CD4-positive, alpha-beta T cell treated with Interleukin-6 for 4 hours (primary cell): ENCODE data around the gene RFK.
A peak's percentile ranks its signal among the peaks of the same experiment; 100 is the strongest.

Experiments used
- DNase-seq: peaks from one replicate; pipeline ENCODE4 v3.0.0-alpha.2; 2020; ENCODE audit warnings: mixed read lengths

The RFK gene

DNA sequence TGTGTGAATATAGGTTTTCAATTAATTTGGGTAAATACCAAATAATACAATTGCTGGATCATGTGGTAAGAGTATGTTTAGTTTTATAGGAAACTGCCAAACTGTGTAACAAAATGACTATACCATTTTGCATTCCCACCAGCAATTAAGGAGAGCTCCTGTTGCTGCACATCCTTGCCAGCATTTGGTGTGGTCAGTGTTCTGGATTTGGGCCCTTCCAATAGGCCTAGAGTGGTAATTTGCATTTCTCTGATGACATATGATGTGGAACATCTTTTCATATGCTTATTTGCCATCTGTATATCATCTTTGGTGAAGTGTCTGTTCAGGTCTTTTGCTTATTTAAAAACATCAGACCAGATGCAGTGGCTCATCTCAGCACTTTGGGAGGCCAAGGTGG lies 11.6 kb upstream of the RFK start:
- DNase-seq: no peak

DNA sequence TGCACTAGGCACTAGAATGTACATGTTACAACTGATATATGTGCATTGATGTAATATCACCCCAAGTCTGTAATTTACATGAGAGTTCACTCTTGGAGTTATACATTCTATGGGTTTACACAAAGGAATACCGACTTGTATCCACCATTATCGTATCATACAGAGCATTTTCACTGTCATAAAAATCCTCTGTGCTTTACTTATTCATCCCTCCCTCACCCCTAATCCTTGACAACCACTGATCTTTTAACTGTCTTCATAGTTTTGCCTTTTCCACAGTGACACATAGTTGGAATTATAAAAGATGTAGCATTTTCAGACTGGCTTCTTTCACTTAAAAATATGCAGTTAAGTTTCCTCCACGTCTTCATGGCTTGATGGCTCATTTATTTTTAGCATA lies 11.1 kb upstream of the RFK start:
- DNase-seq: no peak

DNA sequence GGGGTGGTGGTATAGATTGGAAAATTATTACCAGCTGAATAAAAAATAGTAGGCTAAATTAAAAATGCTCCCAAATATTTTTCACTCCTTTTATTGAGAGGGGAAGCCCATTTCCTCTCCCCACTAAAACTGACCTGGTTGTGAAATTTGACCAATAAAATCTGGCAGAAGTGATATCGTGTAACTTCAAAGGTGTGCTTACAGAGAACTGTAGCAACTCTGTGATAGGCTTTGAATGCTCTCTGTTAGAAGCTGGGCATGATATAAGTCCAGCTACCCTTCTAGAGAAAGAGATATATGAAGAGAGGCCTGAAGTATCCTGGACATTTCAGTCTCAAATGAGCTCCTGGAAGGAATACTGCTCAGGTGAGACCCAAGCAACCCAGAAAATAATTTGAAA lies 10.2 kb upstream of the RFK start:
- no peak for DNase-seq

DNA sequence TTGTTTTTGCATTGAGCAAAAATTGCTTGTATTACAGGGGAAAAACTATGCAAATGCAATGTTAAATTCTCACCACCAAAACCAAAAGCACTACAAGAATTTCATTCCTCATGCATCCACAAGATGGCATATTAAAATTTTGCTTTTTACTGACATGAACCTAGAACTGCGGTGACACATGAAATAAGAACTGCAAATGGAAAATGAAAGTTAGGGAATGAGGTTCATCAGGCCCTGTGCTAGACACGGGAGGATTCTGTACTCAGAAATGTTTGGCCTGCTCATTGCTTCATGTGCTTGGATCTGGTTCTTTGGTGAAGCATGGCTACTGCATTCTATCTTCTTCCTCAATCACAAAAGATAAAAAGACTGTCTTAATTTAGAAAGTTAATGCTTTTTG lies 9.1 kb upstream of the RFK start:
- peak; percentile 20 for DNase-seq

DNA sequence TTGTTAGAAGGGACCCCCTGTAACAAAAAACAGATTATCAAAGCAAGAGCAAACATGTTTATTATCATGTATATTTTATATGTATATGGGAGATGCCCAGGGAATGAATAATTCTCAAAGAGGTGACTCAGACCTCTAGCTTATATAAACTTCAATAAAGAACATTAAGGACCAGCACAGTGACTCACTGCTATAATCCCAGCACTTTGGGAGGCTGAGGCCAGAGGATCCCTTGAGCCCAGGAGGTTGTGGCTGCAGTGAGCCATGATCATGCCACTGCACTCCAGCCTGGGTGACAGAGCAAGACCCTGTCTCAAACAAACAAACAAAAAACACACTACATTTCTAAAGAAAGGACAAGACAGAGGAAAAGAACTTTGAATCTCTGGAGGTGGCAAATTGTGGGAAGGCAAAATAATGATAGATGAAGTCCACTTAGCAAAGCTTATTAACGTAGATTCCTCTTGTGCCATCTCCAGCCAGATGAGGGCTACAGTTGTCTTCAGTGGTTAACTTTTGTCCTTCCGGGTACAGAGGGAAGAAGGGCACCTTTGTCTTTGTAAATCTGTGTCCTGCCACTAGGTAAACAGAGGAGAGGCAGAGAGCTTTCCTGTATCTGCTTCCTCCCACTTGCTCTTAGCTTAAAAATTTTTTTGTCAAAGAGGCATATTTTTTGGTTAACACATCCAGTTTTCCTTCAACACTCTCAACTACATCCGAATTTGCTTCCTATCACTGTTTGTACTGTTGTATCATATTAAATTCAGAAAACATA lies 7.5 kb upstream of the RFK start:
- DNase-seq: no peak

DNA sequence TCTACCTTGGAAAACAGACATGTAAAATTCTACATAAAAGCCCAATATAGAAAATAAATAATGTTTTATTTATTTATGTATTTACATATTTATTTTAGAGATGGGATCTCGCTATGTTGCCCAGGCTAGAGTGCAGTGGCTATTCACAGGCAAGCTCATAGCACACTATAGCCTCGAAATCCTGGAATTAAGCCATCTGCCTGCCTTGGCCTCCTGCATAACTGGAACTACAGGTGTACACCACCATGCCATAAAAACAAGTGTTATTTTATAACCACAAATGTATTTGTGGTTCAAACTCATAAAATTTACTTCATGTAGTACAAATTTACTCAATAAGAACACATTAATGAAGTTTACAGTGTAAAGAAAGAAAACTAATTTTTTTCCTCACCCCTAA lies 7.0 kb upstream of the RFK start:
- DNase-seq: no peak

DNA sequence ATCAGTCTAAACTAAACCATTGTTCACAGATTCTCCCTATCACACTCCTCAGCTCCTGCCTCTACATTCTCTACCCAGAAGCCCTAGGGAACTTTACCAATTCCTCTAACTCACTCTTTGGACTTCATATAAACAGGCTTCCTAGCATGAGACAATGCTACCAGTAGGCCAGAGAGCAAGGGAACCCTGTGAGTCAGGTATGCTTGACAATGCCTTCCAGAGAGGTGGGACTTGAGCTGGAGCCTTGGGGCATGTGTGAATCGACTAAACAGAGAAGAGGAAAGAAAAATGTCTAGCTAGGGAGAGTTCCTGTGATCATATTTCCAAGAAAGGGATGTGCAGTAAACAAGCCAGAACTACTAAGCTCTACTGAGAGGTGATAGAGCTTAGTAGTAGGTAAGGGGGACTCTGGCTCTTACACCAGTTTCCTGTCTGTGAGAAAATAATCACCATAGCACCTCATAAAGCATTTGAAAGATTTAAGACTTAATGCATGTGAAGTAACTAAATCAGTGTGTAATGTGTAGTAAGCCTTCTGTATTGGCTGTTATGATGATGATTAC lies 6.4 kb upstream of the RFK start:
- no peak for DNase-seq

DNA sequence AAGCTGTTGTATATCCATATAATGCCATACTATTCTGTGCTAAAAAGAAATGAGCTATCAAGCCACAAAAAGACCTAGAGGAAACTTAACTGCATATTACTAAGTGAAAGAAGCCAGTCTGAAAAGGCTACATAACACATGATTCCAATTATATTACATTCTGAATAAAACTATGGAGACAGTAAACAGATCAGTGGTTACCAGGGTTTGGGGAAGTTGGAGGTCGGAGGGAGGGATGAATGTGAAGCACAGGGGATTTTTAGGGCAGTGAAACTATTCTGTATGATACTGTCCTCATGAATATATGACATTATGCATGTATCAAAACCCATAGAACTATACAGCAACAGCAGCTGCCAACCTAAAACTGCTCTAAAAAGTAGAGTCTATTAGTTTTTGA lies 5.6 kb upstream of the RFK start:
- no peak for DNase-seq

DNA sequence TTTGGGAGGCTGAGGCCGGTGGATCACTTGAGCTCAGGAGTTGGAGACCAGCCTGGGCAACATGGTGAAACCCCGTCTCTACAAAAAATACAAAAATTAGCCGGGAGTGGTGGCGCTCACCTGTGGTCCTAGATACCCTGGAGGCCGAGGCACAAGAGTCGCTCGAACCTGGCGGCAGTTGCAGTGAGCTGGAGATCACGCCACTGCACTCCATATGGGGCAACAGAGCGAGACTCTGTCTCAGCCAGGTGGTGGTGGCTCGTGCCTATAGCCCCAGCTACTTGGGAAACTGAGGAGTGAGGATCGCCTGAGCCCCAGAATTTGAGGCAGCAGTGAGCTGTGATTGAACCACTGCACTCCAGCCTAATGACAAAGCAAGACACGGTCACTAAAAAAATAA lies 2.4 kb upstream of the RFK start:
- no peak for DNase-seq

DNA sequence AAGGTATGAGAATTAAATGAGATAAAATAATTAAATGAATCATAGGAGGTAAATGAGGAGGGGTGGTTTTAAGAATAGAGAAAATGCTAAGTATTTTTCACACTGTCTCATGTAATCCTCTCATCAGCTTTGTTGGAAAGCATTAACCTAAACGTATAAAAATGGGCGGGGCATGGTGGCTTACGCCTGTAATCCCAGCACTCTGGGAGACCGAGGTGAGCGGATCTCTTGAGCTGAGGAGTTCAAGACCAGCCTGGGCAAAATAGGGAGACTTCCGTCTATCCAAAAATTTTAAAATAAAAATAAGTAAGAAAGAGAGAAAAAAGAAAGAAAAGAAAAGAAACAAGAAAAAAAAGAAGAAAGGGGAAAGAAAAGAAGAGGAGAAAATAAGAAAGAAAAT lies 1.9 kb upstream of the RFK start:
- DNase-seq: no peak

DNA sequence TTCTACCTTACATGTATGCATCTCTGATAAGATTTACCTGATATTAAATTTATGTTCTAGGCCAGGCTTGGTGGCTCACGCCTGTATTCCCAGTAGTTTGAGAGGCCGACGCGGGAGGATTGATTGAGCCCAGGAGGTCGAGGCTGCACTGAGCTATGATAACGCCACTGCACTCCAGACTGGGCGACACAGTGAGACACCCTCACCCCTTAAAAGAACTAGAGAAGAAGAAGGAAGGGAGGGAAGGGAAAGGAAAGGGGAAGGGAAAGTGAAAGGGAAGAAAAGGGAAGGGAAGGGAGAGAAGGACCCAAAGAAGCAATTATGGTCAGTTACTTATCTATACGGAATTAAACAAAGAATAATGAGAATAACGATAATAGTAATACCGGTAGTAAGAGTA lies 1.2 kb upstream of the RFK start:
- no peak for DNase-seq

DNA sequence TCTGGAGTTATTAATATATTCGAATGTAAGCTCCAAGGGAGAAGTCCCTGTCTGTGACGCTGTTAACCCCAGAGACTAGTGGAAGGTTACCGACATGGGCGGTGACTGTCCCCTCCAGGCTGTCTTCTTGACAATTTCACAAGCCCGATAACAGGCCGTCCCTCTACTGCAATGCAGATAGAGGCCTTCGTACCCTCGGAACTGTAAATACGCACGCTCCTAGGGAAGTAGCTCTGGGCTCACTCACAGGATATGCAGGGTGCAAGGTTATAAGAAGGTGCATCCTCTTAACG lies 680 bp upstream of the RFK start:
- peak; percentile 65 for DNase-seq

DNA sequence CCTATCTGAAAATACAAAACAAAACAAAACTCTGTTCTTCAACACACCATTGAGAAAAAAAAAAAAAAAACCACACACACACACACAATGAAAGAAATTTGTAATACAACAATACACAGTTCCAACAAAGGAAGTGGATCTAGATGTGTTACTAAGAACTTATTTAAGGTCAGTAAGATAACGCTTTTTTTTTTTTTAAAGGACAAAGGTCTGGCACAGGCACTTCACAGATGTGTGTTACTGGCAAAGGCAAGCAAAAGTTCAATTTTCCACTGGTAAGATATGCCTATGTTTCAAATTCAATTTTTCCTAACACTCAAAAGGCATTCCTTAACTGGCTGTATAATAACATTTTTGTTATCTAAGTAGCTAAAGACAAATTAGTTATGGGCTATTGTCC lies 3.6 kb downstream of the RFK start:
- no peak for DNase-seq

DNA sequence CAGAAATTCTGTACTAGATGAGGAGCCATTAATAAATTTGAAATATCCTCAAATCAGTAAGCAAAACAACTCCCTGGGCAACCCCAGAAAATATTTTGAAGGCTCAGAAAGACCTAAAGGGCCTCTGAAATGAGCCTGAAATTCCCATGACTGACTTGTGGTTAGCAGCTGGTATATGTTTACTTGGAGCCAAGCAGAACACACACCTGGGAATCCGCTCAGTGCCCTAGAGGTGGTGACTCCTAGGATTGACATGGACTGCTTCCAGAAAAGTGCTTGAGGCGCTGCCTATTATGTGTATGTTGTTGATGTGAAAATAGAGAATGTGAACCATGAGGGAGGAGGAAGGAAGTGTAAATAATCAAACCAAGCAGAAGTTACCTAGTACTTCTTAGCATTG lies 14.7 kb downstream of the RFK start:
- no peak for DNase-seq

DNA sequence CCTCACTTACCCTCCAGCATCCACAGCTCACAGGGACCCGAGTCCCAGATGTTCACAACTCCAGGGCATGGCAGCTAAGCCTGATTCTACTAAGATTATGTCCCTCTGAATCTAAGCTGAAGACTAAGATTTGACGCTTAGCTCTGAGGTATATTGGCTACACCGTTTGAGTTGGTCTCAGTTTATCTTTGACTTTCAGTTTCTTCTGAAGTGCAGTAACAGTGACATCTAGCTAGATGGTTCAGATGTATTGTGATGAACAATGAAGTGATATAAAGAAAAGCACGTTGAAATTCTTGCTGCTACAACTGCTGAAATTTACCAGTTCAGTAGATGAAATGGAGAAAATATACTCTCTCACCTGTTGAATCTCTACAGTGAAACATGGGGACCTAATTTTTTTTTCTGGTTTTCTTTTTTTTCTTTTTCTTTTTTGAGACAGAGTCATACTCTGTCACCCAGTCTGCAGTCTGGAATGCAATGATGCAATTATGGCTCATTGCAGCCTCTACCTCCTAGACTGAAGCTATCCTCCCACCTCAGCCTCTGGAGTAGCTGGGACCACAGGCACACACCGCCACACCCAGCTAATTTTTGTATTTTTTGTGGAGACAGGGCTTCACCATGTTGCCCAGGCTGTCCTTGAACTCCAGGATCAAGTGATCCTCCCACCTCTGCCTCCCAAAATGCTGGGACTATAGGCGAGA lies 15.7 kb downstream of the RFK start:
- no peak for DNase-seq

DNA sequence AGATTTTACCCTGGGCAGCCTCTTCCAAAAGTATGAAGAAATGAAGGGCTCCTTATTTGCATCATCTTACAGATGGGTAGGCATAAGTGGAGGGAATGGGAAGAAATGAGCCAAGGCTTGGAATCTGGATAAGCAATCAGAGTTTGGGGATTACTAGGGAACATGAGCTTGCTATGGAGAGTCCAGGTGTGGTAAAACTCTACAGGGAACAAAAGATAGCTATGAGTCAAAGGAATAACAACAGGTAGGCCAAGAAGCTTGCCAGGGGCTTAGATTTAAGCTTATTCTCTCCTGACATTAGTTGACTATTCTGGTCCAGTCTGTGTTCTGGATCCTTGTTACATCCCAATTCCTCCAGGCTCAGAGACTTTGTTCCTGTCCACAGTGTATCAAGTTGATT lies 16.4 kb downstream of the RFK start:
- no peak for DNase-seq

DNA sequence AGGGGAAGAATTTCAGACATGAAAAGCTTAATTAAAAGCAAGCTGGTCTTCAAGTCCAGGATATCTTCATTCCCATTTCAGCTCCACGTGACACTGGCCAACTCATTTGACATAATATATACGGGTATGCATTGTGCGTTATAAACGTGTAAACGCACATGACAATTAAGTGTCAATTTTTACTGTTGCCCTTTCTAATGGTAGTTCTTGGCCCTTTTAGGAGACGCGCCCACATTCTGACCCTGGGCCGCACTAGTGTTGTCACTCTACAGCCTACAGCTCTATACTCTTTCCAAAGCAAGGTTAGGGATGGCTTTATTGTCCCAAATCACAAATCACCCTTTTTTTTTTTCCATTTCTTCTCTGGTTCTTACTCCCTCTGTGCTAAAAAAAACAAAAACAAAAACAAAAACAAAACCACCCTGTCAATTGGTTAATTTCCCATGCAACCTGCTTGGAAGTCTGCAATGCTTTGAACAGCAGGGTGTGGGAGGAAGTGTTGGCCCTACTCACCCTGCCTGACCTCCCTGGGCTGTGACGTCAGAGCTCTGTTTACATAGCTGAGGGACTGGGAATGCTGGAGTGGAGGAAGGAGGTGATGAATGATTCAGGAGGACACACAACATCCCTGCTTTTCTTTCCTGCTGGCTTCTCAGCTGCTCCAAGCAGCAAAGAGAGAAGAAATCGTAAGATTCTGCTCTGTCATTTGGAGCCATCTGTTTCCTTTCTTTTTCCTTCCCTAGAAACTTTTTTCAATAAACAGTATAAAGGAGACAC lies 19.3 kb downstream of the RFK start:
- DNase-seq: no peak

DNA sequence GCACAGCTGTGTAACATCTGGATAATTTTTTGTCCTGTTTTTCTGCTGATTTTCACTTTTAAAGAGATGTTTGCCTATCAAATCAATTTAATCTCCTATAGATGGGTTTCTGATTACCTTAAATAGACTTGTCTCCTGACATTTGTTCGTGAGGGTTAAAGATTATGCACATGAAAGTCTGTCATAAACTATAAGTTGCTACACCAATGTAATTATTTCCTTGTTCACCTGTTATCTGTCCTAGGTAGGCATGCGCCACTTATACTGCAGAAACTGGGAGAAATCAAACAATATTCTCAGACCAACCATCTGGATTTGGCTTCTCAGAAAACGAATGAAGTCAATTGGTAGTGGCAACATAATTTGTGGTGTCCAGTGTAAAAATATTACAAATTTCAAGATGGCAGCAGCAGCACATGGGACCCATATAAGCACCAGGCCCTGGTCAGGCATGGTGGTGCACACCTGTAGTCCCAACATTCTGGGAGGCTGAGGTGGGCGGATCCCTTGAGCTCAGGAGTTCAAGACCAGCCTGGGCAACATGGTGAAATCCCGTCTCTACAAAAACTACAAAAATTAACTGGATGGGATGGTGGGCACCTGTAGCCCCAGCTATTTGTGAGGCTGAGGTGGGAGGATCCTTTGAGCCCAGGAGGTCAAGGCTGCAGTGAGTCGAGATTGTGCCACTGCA lies 20.3 kb downstream of the RFK start:
- DNase-seq: no peak

DNA sequence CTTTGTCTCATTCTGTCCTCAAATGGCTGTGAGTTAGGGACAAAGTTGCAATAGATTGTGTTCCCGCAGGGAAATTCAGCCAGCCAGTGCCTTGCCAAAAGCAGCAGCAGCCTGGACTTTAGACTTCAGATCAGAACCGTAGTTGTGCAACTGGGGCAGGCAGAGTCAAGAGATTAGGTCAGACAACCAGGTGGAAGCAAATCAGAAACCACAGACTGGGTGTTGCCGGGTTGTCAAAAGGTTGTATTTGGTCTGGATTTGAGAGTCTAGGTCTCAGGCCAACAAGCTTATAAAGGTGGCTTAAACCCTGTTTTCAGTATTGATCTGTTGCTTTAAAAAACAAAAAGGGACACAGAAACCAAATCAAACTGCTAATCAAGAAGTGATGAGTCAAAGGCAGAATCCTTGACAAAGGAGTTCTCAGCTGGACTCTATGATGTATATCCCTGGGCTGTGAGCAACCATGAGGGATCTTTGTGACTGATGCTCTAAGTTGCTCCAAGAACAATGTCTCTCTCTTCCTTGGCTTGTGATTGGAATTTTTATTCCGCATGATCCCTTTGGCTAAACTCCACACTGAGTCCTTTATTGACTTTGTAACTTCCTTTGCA lies 20.9 kb downstream of the RFK start:
- DNase-seq: no peak

DNA sequence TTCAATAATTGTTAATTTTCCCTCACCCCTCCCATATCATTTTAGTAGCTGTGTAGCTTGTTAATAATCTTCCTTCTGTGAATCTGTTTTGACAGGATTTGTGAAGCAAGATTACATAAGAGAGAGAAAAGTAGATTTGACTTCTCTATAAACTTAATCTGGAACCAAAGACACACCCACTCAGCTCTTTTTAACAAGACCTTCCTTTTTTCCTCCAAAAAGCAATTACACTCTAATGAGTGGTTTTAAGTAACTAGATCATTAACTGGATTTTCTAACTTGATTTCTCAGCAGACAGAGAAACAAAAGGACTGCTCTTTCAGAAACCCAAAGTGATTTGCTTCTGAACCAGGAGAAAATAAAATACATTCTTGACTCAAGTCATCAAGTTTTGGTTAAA lies 21.9 kb downstream of the RFK start:
- DNase-seq: no peak

DNA sequence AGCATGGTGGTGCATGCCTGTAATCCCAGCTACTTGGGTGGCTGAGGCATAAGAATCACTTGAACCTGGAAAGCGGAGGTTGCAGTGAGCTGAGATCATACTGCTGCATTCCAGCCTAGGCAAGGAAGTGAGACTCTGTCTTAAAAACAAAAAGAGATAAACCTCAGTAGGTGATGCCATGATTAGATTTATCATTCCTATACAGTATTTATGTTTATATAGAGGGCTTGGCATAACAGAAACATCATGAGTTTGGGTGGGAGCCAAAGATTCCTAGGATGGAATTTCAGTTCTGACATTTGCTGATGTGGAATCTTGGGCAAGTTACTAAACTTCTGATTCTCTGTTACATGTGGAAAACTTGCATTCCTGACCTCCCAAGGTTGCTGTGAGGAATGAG lies 22.3 kb downstream of the RFK start:
- no peak for DNase-seq

DNA sequence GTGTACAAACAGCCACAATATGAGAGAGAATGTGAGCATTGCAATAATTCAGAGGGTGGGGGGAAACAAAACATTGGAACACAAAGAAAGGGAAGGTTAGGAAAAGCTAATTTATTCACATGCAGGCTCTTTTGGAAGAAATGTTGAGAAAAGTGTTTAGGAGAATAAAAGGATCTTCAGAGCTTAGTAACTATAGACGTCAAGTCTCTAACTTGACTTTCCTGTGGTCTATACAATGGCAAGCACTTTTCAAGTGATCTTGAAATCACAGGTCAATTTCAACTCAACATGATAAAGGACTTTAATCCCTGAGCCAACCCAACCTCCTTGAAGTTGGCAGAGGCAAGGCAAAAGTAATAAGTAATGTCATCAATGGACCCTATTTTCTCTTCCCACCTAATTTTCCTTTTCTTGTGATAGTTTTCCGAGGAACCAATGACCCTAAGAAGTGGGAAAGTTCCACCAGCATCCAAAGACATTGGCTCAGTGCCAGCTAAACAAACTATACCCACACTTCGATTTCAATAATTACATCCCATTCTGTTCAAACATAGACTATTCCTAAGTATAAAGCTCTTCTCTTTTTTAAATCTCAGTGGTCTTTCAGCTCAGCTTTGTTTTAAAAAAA lies 23.7 kb downstream of the RFK start:
- DNase-seq: no peak
